DMS153 (cell line): ENCODE results near the gene PRMT1.

Source experiments
- DNase-seq: peaks from one replicate; lab custom pipeline; 2025; lab: John Stamatoyannopoulos, UW

PRMT1 gene

DNA sequence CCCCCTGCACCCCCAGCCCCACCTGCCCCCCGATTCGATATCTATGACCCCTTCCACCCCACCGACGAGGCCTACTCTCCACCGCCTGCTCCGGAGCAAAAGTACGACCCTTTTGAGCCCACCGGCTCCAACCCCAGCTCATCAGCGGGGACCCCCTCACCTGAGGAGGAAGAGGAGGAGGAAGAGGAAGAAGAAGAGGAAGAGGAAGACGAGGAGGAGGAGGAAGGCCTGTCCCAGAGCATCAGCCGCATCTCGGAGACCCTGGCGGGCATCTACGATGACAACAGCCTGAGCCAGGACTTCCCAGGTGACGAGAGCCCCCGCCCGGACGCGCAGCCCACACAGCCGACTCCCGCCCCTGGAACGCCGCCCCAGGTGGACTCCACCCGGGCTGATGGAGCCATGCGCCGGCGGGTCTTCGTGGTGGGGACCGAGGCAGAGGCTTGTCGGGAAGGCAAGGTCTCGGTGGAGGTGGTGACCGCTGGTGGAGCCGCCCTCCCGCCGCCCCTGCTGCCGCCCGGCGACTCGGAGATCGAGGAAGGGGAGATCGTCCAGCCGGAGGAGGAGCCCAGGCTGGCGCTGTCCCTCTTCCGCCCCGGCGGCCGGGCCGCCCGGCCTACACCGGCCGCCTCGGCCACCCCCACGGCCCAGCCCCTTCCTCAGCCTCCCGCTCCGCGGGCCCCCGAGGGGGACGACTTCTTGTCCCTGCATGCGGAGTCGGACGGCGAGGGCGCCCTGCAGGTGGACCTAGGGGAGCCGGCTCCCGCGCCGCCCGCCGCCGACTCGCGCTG is 25.8 kb upstream of the PRMT1 start:
- no peak for DNase-seq

DNA sequence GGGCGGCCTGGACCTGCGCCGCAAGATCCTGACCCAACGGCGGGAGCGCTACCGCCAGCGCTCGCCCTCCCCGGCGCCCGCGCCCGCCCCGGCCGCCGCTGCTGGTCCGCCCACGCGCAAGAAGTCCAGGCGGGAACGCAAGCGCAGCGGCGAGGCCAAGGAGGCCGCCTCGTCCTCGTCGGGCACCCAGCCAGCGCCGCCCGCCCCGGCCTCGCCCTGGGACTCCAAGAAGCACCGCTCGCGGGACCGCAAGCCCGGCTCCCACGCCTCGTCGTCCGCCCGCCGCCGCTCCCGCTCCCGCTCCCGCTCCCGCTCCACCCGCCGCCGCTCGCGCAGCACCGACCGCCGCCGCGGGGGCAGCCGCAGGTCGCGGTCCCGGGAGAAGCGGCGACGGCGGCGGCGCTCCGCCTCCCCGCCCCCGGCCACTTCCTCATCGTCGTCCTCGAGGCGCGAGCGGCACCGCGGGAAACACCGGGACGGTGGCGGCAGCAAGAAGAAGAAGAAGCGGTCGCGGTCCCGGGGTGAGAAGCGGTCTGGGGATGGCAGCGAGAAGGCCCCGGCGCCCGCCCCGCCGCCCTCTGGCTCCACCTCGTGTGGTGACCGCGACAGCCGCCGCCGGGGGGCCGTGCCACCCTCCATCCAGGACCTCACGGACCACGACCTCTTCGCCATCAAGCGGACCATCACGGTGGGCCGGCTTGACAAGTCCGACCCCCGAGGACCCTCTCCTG is 25.1 kb upstream of the PRMT1 start:
- no peak for DNase-seq

DNA sequence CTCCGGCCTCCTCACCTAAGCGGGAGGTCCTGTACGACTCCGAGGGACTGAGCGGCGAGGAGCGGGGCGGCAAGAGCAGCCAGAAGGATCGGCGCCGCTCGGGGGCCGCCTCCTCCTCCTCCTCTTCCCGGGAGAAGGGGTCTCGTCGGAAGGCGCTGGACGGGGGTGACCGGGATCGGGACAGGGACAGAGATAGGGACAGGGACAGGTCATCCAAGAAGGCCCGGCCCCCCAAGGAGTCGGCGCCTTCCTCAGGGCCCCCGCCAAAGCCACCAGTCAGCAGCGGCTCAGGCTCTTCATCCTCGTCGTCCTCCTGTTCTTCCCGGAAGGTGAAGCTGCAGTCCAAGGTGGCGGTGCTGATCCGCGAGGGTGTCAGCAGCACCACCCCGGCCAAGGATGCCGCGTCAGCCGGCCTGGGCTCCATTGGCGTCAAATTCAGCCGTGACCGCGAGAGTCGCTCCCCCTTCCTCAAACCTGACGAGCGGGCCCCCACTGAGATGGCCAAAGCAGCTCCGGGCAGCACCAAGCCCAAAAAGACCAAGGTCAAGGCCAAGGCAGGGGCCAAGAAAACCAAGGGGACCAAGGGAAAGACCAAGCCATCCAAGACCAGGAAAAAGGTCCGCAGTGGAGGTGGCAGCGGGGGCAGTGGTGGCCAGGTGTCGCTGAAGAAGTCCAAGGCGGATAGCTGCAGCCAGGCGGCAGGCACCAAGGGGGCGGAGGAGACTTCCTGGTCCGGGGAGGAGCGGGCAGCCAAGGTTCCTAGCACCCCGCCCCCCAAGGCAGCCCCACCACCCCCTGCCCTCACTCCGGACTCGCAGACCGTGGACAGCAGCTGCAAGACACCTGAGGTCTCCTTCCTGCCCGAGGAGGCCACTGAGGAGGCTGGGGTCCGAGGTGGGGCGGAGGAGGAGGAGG is 24.3 kb upstream of the PRMT1 start:
- DNase-seq = no peak

DNA sequence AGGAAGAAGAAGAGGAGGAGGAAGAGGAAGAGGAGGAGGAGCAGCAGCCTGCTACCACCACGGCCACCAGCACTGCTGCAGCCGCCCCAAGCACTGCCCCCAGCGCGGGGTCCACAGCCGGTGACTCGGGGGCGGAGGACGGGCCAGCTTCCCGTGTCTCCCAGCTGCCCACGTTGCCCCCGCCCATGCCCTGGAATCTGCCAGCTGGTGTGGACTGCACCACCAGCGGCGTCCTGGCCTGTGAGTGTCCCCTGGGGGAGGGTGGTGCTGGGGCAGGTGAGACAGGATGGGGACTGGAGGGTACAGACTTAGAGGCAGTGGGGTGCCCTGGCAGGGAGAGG is 23.6 kb upstream of the PRMT1 start:
- DNase-seq = no peak

DNA sequence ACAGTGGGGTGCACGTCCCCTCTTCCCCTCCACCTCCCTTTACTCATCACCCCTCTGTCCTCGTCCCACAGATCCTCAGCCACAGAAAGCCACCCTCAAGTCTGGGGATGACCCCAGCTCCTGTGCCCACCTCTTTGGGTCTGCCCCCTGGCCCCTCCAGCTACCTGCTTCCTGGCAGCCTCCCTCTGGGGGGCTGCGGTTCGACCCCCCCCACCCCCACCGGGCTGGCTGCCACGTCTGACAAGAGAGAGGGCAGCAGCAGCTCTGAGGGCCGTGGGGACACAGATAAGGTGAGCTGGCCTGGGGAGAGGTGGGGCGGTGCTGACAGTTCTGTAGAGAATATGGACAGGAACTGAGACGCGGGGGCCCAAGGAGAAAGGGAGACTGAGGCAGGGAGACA is 22.5 kb upstream of the PRMT1 start:
- DNase-seq = no peak

DNA sequence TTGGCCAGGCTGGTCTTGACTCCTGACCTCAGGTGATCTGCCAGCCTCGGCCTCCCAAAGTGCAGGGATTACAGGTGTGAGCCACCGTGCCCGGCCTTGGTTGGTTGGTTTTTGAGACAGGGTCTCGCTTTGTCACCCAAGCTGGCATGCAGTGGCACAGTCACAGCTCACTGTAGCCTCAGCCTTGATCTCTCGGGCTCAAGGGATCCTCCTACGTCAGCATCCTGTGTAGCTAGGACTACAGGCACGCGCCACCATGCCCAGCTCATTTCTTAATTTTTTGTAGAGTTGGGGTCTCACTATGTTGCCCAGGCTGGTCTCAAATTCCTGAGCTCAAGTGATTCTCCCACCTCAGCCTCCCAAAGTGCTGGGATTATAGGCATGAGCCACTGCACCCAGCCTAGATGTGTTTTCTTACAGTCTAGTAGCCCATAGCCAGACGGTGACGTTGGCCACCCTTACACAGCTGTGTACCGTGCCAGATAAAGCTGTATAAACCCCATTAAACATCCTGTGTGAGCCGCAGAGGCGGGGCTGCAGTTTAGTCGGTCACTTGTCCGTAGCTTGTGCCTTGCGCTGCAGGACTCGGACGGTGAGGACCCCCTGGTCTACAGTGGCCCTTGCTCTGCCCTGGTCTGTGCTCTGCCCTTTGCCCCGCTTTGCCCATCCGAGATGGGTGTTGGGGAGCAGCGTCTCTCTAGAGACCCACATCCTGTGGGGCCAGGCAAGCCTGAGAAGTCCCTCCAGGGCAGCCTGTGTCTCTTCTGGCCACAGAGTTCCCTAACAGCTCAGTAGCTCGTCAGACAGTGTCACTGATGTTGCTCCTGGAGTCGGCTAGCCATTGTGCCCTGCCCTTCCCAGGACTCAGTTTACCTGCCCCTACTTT is 21.3 kb upstream of the PRMT1 start:
- DNase-seq = no peak

DNA sequence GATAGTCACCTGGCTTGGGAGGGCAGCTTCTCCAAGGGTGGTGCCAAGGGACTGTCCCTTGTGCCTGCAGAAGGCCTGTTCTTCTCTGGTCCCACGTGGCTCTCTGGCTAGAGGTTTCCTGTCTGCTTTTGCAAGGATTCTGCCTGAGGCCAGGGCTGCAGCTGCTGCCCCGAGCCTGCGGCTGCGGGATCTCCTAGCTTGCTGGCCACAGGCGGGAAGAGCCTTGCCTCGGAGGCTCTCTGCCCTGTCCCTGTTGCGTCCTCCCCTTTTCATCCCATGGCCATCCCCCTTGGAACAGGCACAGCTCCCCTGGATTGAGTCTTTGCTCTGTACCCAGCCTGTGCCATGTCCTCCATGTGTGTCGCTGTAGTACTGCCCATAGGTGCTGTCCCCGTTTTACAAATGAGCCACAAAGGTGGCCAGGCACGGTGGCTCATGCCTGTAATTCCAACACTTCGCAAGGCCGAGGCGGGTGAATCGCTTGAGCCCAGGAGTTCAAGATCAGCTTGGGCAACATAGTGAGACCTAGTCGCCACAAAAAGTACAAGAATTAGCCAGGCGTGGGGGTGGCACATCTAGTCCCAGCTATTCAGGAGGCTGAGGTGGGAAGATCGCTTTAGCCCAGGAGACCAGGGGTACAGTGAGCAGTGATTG is 20.5 kb upstream of the PRMT1 start:
- no peak for DNase-seq

DNA sequence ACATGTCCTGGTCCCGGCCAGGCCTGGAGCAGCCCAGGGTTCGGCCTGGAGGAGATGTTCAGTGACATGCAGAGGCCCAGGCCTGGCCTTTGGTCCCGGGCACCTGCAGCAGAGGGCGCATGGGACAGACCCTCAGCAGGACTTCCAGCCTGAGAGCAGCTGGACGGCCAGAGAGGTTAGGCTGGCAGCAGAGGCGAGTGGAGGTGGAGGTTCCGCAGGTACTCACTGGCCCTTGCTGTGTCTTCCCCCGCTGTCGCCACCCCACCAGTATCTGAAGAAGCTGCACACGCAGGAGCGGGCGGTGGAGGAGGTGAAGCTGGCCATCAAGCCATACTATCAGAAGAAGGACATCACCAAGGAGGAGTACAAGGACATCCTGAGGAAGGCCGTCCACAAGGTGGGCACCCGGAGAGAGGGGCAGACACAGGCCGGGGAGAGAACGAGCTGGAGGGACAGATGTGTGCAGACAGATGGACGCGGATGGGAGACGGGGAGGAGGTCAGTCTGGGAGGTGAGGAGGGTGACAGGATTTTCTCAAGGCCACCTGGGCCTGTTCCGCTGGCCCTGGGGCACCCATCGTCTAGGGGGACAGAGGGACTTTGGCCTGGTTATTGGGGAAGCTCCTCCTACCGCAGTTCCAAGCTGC is 19.5 kb upstream of the PRMT1 start:
- no peak for DNase-seq

DNA sequence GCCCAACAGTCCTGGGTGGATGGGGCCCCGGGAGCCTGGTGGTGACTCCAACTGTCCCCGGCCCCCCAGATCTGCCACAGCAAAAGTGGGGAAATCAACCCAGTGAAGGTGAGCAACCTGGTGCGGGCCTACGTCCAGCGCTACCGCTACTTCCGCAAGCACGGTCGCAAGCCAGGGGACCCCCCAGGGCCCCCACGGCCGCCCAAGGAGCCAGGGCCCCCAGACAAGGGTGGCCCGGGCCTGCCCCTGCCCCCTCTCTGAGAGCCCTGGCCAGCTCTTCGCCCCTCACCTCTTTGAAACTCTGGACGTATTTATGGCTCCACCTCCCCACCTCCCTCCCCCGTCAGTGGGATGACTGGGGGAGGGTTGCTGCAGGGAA is 18.9 kb upstream of the PRMT1 start:
- no peak for DNase-seq

DNA sequence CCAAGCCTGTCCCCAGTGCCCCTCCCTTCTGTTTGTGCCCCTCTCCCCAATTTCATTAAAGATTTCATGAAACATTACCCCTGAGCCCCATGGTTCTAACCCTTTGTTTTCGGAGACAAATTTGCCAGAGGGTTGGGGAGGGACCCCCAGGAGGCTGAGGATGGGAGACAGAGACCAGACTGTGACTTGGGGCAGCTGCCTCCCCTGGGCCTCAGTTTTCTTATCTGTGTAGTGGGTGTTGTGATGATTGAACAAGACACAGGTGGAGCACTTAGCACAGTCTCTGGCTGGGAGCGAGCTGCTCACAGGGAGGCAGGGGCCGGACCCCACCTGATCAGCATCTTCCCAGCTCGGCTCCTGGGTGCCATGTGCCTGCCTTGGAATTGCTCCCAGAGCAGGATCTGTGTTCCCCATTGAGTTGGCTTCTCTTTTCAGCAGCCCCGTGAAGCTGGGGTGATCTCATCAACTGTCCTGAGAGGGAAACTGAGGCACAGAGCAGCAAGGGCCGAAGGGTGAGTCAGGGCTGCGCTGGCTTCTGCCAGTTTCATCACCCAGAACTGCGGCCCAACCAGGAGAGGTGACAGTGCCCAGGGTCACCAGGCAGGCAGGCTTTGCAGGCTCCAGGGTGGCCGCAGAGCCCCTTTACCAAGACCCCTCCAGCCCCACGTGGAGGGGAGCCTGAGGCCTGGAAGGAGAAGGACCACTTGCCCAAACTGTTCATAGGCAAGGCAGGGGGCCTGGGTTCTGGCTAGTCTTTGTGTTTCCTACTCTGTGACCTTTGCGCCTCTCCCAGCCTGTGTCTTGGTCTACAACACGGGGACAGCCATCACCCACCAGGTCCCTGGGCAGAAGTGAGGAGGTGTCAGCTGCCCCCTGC is 18.3 kb upstream of the PRMT1 start:
- DNase-seq = no peak

DNA sequence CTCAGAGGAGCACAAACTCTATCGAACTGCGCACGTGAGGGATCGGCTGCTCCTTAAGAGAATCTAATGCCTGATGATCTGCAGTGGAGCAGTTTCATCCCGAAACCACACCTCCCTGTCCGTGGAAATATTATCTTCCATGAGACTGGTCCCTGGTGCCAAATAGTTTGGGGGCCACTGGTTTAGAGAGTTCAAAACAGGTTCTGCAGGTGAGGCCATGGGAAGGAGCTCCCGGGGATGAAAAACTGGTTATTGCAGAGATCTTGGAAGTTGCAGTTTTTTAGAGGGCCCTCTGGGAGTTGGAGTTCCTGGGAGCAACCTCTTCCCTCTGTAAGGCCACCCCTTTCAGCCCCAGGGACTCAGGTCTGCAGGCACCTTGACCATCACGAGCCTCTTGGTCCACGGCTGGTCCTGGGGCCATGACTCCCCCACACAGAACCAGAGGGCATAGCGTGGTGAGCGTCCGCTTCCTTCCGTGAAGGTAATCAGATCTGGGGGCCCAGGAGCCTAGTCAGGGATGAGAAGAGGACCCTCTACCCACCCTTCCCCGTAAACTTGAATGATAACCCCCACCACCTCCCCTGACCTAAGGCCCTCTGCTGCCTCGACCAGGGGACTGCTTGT is 16.6 kb upstream of the PRMT1 start:
- DNase-seq = no peak

DNA sequence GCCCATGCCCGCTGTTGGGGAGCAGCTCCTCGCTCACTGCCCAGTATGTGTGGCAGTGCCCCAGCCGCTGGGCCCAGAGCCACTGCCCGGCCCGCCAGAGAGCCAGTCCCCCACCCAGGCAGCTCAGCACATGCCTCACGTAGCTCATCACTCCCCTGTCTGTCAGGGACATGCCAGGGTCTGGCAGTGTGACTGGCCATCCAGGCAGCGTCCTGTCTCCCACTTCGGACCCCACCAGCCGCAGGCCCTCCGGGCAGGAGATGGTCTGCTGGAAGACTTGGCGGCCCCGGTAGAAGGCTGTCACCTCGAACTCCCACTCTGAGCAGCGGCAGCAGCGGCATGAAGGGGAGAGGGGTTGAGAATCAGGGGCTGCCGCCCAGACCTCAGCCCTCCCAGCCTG is 15.1 kb upstream of the PRMT1 start:
- no peak for DNase-seq

DNA sequence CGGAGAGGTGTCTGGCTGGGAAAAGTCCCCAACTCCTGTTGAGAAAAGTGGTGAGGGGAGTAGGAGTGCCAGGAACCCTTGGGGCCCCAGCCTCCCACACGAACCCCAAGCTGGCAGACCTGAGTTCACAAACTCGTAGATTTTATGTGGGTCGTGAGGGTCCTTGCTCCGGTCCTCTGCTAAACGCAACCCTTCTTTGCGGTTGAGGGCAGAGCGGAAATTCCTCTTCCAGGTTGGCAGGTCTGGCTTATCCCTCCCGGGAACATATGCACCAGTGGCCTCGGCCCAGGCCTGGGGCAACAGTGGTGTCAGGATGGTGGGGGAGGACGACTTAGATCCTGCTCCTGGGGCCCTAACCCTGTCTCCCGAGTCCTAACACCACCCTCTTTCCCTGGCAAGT is 13.8 kb upstream of the PRMT1 start:
- no peak for DNase-seq

DNA sequence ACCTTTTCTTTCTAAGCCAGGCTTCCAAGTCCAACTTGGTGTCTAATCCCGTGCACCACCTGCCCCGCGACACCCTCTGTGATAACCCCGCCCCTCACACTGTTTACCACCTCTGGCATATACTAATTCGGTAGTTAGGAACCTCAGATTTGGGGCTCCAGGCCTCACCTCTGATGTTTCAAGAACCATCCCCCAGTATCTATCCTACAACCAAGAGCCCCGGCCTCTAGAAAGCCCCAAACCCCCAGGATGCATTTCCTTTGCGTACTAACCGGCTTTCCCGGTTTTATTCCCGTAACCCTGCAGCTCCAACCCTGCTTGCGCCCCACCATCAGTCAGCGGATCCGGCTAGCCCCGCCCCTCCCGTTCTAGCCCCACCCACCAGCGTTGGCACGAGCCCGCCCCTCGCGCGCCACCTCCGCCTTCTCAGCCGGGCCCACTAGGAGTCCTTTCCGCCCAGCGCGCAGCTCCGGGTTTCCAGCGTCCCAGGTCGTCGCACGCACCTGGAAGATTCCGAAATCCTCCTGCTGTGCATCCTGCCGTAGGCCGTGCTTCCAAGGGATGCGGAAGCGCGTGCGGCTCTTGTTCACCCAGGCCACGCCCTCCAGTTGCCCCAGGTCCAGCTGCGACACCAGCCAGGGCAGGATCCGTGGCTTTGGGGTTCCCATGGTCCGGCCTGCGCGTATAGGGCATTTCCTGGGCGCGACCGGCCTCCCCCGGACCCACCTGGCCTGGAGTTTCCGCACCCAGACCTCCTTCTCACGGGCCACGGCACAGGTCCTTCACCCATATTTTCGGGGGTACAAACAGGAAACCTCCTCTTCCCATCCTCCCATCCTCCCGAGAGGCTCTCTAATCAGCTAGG is 12.7 kb upstream of the PRMT1 start:
- DNase-seq = peak; percentile 83

DNA sequence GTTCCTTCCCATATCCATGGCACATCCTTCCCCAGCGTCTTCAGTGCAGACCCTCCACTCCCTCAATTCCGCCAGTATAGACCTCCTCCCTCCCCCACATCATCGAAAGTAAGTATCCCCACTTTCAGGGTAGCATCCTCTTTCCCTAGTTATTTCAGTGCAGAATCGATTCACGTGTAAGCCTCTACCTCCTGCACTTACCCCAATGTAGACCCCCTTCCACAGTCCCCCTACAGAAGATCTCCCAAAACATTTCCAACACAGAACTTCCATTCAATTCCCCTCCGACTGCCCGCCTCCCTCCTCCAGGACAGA is 12.1 kb upstream of the PRMT1 start:
- DNase-seq = no peak

DNA sequence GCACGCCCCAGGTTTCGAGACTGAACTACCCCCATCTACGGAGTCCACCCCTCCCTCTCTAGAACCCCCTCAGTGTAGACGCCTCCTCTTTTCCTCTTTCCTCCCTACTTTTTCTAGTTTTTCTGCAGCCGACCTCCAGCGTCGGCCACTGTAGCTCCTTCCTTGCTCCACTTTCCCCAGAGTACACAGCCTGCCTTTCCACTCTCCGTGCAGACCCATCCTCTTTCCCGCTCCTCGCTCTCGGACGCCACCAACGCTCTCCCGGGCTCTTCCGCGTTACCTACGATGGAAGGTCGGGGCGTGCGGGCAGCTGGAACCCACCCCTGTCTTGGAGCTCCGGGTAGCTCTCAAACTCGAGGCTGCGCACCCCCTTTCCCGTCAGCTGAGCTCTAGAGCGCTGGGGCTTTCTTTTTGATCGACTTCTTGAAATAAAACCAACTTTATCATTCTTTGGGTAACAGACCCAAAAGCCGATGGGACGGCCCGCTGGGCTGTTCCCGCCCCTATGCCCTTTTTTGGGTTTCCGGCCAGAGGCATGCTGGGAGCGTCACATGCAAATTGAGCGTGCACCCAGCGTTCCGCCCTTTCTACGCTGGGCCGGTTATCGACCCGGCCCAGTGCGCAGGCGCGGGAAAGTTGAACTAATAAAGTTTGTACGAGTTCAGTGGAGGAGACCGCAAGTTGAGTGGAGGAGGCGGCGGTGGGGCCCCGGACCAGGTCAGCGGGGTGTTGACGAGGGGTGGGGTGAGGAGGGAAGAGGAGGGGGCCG is 11.5 kb upstream of the PRMT1 start, which contains the start of the genes BCL2L12 and IRF3:
Gene BCL2L12 (plus strand): TSS at position 583 of the 769 bp plus-strand sequence. CDS start 760 bp downstream, outside the sequence.
Gene IRF3 (minus strand): TSS at position 507 of the 769 bp plus-strand sequence. CDS start 1,019 bp downstream, outside the sequence.
- DNase-seq = peak; percentile 86

DNA sequence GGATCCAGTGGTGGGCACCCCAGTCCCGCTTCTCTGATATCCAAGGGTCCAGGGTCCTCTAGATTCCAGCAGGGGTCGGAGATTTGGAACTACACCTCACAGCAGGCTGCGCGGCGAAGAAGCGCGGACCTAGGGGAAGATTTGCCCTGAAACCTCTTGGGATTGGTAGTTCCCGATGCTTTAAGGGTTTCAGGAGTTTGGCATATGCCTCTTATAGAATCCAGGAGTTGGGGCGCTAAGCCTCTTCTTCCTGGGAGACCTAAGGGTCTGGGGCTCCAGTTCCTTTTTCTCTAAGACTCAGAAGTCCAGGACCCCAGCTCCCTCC is 11.0 kb upstream of the PRMT1 start:
- no peak for DNase-seq

DNA sequence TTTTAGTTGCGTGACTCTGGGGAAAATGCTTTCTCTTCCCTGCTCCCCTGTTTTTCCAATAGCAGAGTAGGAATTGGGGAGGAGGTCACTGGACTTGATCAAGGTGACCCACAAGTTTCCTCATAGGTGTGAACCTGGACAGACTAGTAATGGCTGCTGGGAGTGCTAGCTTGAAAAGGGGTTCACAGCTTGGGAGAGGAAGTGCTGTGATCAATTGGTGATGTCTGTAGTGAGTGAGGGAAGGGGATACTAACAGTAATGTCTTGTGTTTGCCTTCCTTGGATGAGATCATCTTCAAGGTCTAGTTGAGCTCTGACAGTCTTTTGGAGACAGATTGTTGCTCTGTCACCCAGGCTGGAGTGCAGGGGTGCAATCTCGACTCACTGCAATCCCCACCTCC is 9.6 kb upstream of the PRMT1 start:
- no peak for DNase-seq
